ENCODE measurements around the gene COL13A1. TPM values are rescaled to one million over a fixed set of nuclear protein-coding genes. Genes with fewer than 3 reads are reported as not detected.

Gene COL13A1
- total and polyA plus RNA-seq, 2 of the 8 experiments (the other 6 are each of a cell fraction or from before 2014, with no cell fraction given), result 2.6 to 5.2 TPM

- Histone ChIP-seq H3K4me3 (ENCODE audit: extremely low read depth in 1 of 4, insufficient read depth in 2 of 4, low read depth in 3 of 4, low read length in 4 of 4) (no peak overlapping the region), H3K56ac (replicated peaks; ENCODE audit: insufficient read length, low read depth, low read length) (no peak overlapping the region), H2AFZ (ENCODE audit: low read length) (no peak overlapping the region), H2AK5ac (ENCODE audit: low read depth, low read length) (no peak overlapping the region), H3K14ac (ENCODE audit: insufficient read length) (no peak overlapping the region), H2BK15ac (ENCODE audit: low read length) (no peak overlapping the region), H3K27me3 (replicated peaks in 1 of 4; ENCODE audit: control insufficient read depth in 3 of 4, extremely low read depth in 1 of 4, insufficient read depth in 3 of 4, low read length in 3 of 4) (no peaks in the 10 kb centered on the region), H3K18ac (ENCODE audit: extremely low read depth, low read length) (no peak overlapping the region), H3K79me2 (ENCODE audit: control insufficient read depth in 1 of 2, insufficient read depth in 2 of 2, low read length in 2 of 2) (no peaks in the 10 kb centered on the region), H2BK120ac (replicated peaks; ENCODE audit: low read depth, low read length) (no peak overlapping the region), H2BK20ac (ENCODE audit: low read length) (no peak overlapping the region), H3K4ac (replicated peaks; ENCODE audit: insufficient read length, low read depth, low read length) (no peak overlapping the region), H4K5ac (ENCODE audit: insufficient read length, low read depth, low read length) (no peak overlapping the region), H3K36me3 (ENCODE audit: control insufficient read depth in 2 of 4, insufficient read depth in 4 of 4, low read length in 3 of 4) (no peaks in the 10 kb centered on the region), H3K23ac (ENCODE audit: insufficient read length) (no peak overlapping the region), H3K23me2 (ENCODE audit: low read depth, low read length) (0 out of 2 replicates have a peak, but pooled peaks cover 1% of the 10 kb centered on the region), H3K9ac (replicated peaks in 1 of 4; ENCODE audit: extremely low read depth in 1 of 4, low read depth in 3 of 4, low read length in 3 of 4) (no peak overlapping the region), H3K4me1 (replicated peaks in 1 of 4; ENCODE audit: control insufficient read depth in 3 of 4, insufficient read depth in 4 of 4, low read length in 3 of 4) (peaks cover 0 to 16% (median 9%) of the 10 kb centered on the region in 4 experiments; a peak in 5 of 7 replicates), H3K4me2 (ENCODE audit: insufficient read depth in 1 of 2, low read depth in 2 of 2, low read length in 2 of 2) (no peak overlapping the region), H2BK12ac (ENCODE audit: low read depth, low read length) (no peak overlapping the region), H4K8ac (ENCODE audit: extremely low read depth, insufficient read depth, low read length) (no peak overlapping the region; the same call in 1 of the 2 replicates), H4K20me1 (replicated peaks in 1 of 2; ENCODE audit: control insufficient read depth in 1 of 2, insufficient read depth in 2 of 2, low read length in 2 of 2) (no peaks in the 10 kb centered on the region), H2BK5ac (ENCODE audit: low read depth, low read length) (no peak overlapping the region), H3K27ac (ENCODE audit: low read depth, low read length) (no peak overlapping the region), H4K91ac (replicated peaks; ENCODE audit: insufficient read length, low read length) (no peak overlapping the region), H3K9me3 (ENCODE audit: insufficient read depth in 2 of 2, low read depth in 1 of 2, low read length in 1 of 2) (no peaks in the 10 kb centered on the region), H3K79me1 (ENCODE audit: low read depth, low read length) (no peaks in the 10 kb centered on the region)
- CTCF ChIA-PET (ENCODE audit: partially characterized antibody), result interaction anchor here (1.5 to 3.0 kb wide), 3 partner anchors 12 to 235 kb away, joined by 3 to 25 read pairs (median 18); no protein-coding TSS in a partner anchor
- no peak for DNase-seq (ENCODE audit: low read depth in 1 of 2, low spot score in 2 of 2)
- no peak for FAIRE-seq
- TF ChIP-seq RAD21 (IDR thresholded peaks at IDR 0.05 in 1 of 2, conservative IDR thresholded peaks at IDR 0.05 in 1 of 2; ENCODE audit: low read depth in 2 of 2, low read length in 2 of 2) (no peak), TEAD4 (IDR thresholded peaks at IDR 0.05; ENCODE audit: low read depth, low read length) (no peak), POU5F1 (IDR thresholded peaks at IDR 0.05; ENCODE audit: low read depth, low read length) (no peak), KDM1A (IDR thresholded peaks at IDR 0.05; ENCODE audit: borderline replicate concordance, low read length) (no peak), CHD2 (IDR thresholded peaks at IDR 0.05; ENCODE audit: low read length) (no peak), SP1 (IDR thresholded peaks at IDR 0.05; ENCODE audit: low read depth, low read length) (no peak), PHF8 (conservative IDR thresholded peaks at IDR 0.05; ENCODE audit: low read depth, low read length) (no peak), TAF1 (IDR thresholded peaks at IDR 0.05; ENCODE audit: low read depth, low read length) (no peak), BRCA1 (IDR thresholded peaks at IDR 0.05; ENCODE audit: low read depth, low read length) (no peak), NRF1 (IDR thresholded peaks at IDR 0.05; ENCODE audit: low read depth, low read length) (no peak), RXRA (IDR thresholded peaks at IDR 0.05; ENCODE audit: insufficient read depth, low read depth, low read length) (no peak), SP2 (IDR thresholded peaks at IDR 0.05; ENCODE audit: low read length) (no peak), TBP (IDR thresholded peaks at IDR 0.05; ENCODE audit: low read depth, low read length) (no peak), MAFK (IDR thresholded peaks at IDR 0.05; ENCODE audit: low read depth, low read length) (no peak), ZNF274 (IDR thresholded peaks at IDR 0.05; ENCODE audit: borderline replicate concordance, extremely low read depth, low read length) (no peak), SRF (IDR thresholded peaks at IDR 0.05; ENCODE audit: low read depth, low read length) (no peak)
- whole genome bisulfite sequencing, 2 experiments (ENCODE audit: extremely low coverage in 1 of 2, insufficient coverage in 1 of 2, insufficient read length in 1 of 2, insufficient replicate concordance in 2 of 2, low coverage in 1 of 2, low lambda C conversion rate in 2 of 2, missing lambda C conversion rate in 1 of 2), result 93% methylated on average over 6 of the region's 6 CpGs; no CpG with 5 or more reads in 1 of the 2 experiments
- POLR2A ChIA-PET (ENCODE audit: partially characterized antibody), result interaction anchor here (0.6 kb wide), 1 partner anchor 619 kb away, joined by 4 read pairs; no protein-coding TSS in a partner anchor
These were observed 23.9 kb downstream of the COL13A1 start for GRCh38 chr10:69825604-69826003.

All from H1 (cell line).